Esophagus (tissue), 2 donors: ENCODE data around the gene CBFA2T3. TPM values are rescaled to one million over a fixed set of nuclear protein-coding genes. Genes with fewer than 3 reads are reported as not detected.

Experiments used
- H3K27ac ChIP-seq, 2 donors: one replicate each; pipeline ENCODE4 v1.5.1; 2013; ENCODE audit warnings: low read depth in 2 of 2, mild to moderate bottlenecking in 2 of 2, inconsistent platforms in 1 of 2, low read length in 1 of 2, moderate library complexity in 1 of 2
- H3K27me3 ChIP-seq, 2 donors: one replicate each; pipeline ENCODE4 v1.6.1; 2013; ENCODE audit warnings: low read length in 2 of 2, control low read depth in 1 of 2, mild to moderate bottlenecking in 1 of 2; ENCODE audit not compliant: insufficient read depth in 2 of 2, control insufficient read depth in 1 of 2
- H3K36me3 ChIP-seq, 2 donors: one replicate each; pipeline ENCODE4 v1.6.1; 2013; ENCODE audit warnings: low read length in 1 of 2; ENCODE audit not compliant: control insufficient read depth in 2 of 2, insufficient read depth in 2 of 2
- H3K4me1 ChIP-seq, 2 donors: one replicate each; pipeline ENCODE4 v1.6.1; 2013; ENCODE audit warnings: low read length in 1 of 2; ENCODE audit not compliant: control insufficient read depth in 2 of 2, insufficient read depth in 2 of 2
- H3K4me3 ChIP-seq, 2 donors: one replicate each; pipeline ENCODE4 v1.5.1; 2013; ENCODE audit warnings: low read length in 2 of 2, mild to moderate bottlenecking in 2 of 2, low read depth in 1 of 2, moderate library complexity in 1 of 2
- H3K9me3 ChIP-seq, 2 donors: one replicate each; pipeline ENCODE4 v1.6.1; 2013; ENCODE audit warnings: mild to moderate bottlenecking in 2 of 2, low read depth in 1 of 2, low read length in 1 of 2, moderate library complexity in 1 of 2; ENCODE audit not compliant: control insufficient read depth in 2 of 2, insufficient read depth in 1 of 2
- WGBS, 2 donors: extraction: QIAGEN DNeasy Blood & Tissue Kit; methylation state at CpG; one replicate each; pipeline ENCODE4 v1.1.7; 2013; 5-methylcytosine and 5-hydroxymethylcytosine counted together
- polyA plus RNA-seq, 2 donors: library from polyadenylated mRNA; stranded (reverse); fragments of 200-250 nt; gene quantifications; one replicate each; pipeline ENCODE4 v1.2.3, GENCODE V29; 2013
- donor health status: healthy with polysubstance abuse.
- donor health status: Bipolar disorder and iron deficiency.

CBFA2T3 gene
- polyA plus RNA-seq, 2 donors: 0.93 to 1.4 TPM

- H3K9me3 ChIP-seq: peaks cover 0 to 5% of the 10 kb centered on the region in 2 donors
- no peak overlapping the region for H3K27ac ChIP-seq
- H3K36me3 ChIP-seq: no peaks in the 10 kb centered on the region
- no peak overlapping the region for H3K4me3 ChIP-seq
- peaks cover 3 to 6% of the 10 kb centered on the region in 2 donors for H3K4me1 ChIP-seq
- 86 to 89% methylated on average over 17 of the region's 17 CpGs for WGBS, 2 donors
- no peaks in the 10 kb centered on the region for H3K27me3 ChIP-seq
Measured at GRCh38 chr16:88932929-88933328, 44.1 kb downstream of the CBFA2T3 start.

GRCh38 chr16:88931936-88932335 is 45.1 kb downstream of the CBFA2T3 start:
- no peak overlapping the region for H3K27ac ChIP-seq
- WGBS, 2 donors: 69 to 82% methylated on average over 20 to 21 of the region's 21 CpGs
- no peak overlapping the region for H3K4me3 ChIP-seq
- no peaks in the 10 kb centered on the region for H3K27me3 ChIP-seq
- peaks cover 0 to 5% of the 10 kb centered on the region in 2 donors for H3K9me3 ChIP-seq
- no peaks in the 10 kb centered on the region for H3K36me3 ChIP-seq
- peaks cover 3 to 9% of the 10 kb centered on the region in 2 donors for H3K4me1 ChIP-seq

- H3K27me3 ChIP-seq: no peaks in the 10 kb centered on the region
- peaks cover 3 to 14% of the 10 kb centered on the region in 2 donors for H3K4me1 ChIP-seq
- no peak overlapping the region for H3K27ac ChIP-seq
- H3K4me3 ChIP-seq: no peak overlapping the region
- H3K36me3 ChIP-seq: no peaks in the 10 kb centered on the region
- peaks cover 0 to 5% of the 10 kb centered on the region in 2 donors for H3K9me3 ChIP-seq
- 88% methylated on average over 20 of the region's 20 CpGs for WGBS, 2 donors
Measured at GRCh38 chr16:88931373-88931900, 45.6 kb downstream of the CBFA2T3 start.

- Histone ChIP-seq H3K4me1 (peaks cover 3 to 16% of the 10 kb centered on the region in 2 donors), H3K36me3 (no peaks in the 10 kb centered on the region), H3K27ac (no peak overlapping the region), H3K9me3 (peaks cover 0 to 5% of the 10 kb centered on the region in 2 donors), H3K4me3 (no peak overlapping the region), H3K27me3 (no peaks in the 10 kb centered on the region)
- 73 to 74% methylated on average over 11 to 12 of the region's 12 CpGs for whole genome bisulfite sequencing, 2 donors
Measured at GRCh38 chr16:88930716-88931115, 46.3 kb downstream of the CBFA2T3 start.

GRCh38 chr16:88929091-88929445 is 47.9 kb downstream of the CBFA2T3 start:
- no peaks in the 10 kb centered on the region for H3K36me3 ChIP-seq
- WGBS, 2 donors: 44% methylated on average over 14 of the region's 14 CpGs
- peaks cover 0 to 5% of the 10 kb centered on the region in 2 donors for H3K9me3 ChIP-seq
- no peaks in the 10 kb centered on the region for H3K27me3 ChIP-seq
- H3K4me1 ChIP-seq: peaks cover 3 to 25% of the 10 kb centered on the region in 2 donors
- no peak overlapping the region for H3K4me3 ChIP-seq
- H3K27ac ChIP-seq: no peak overlapping the region

- 36 to 45% methylated on average over 31 of the region's 31 CpGs for WGBS, 2 donors
- H3K27me3 ChIP-seq: no peaks in the 10 kb centered on the region
- peaks cover 0 to 5% of the 10 kb centered on the region in 2 donors for H3K9me3 ChIP-seq
- peaks cover 3 to 25% of the 10 kb centered on the region in 2 donors for H3K4me1 ChIP-seq
- no peaks in the 10 kb centered on the region for H3K36me3 ChIP-seq
- H3K4me3 ChIP-seq: no peak overlapping the region
- H3K27ac ChIP-seq: no peak overlapping the region
Measured at GRCh38 chr16:88928405-88929090, 48.5 kb downstream of the CBFA2T3 start.

- Histone ChIP-seq H3K4me1 (peaks cover 3 to 25% of the 10 kb centered on the region in 2 donors), H3K9me3 (peaks cover 0 to 5% of the 10 kb centered on the region in 2 donors), H3K36me3 (no peaks in the 10 kb centered on the region), H3K27me3 (no peaks in the 10 kb centered on the region), H3K4me3 (no peak overlapping the region), H3K27ac (no peak overlapping the region)
- WGBS, 2 donors: 86 to 91% methylated on average over 25 to 26 of the region's 26 CpGs
Measured at GRCh38 chr16:88927661-88928060, 49.3 kb downstream of the CBFA2T3 start.

GRCh38 chr16:88927010-88927409 is 50.0 kb downstream of the CBFA2T3 start:
- 44 to 48% methylated on average over 20 to 21 of the region's 21 CpGs for WGBS, 2 donors
- Histone ChIP-seq H3K27me3 (no peaks in the 10 kb centered on the region), H3K27ac (no peak overlapping the region), H3K4me3 (no peak overlapping the region), H3K36me3 (no peaks in the 10 kb centered on the region), H3K9me3 (peaks cover 0 to 5% of the 10 kb centered on the region in 2 donors), H3K4me1 (peaks cover 3 to 29% of the 10 kb centered on the region in 2 donors)

- Histone ChIP-seq H3K4me1 (peaks cover 4 to 32% of the 10 kb centered on the region in 2 donors), H3K36me3 (no peaks in the 10 kb centered on the region), H3K27ac (no peak overlapping the region), H3K27me3 (no peaks in the 10 kb centered on the region), H3K9me3 (peaks cover 0 to 5% of the 10 kb centered on the region in 2 donors), H3K4me3 (no peak overlapping the region)
- 76 to 80% methylated on average over 26 to 27 of the region's 27 CpGs for WGBS, 2 donors
Measured at GRCh38 chr16:88926374-88926990, 50.5 kb downstream of the CBFA2T3 start.
